Smooth muscle cell (in vitro differentiated cells): ENCODE data around the gene FOXN4. TPM values are rescaled to one million over a fixed set of nuclear protein-coding genes. Genes with fewer than 3 reads are reported as not detected.

Experiments used
- DNase-seq: peaks from one replicate; lab custom pipeline; 2025; ENCODE audit not compliant: unreplicated experiment; lab: John Stamatoyannopoulos, UW
- H2AFZ ChIP-seq: fragments of 200-600 bp; sonication (generic); 2 replicates; pipeline ENCODE4 v1.6.0; 2016; ENCODE audit warnings: antibody characterized with exemption, low read depth, mild to moderate bottlenecking
- H3F3A ChIP-seq: fragments of 200-600 bp; sonication (generic); 2 replicates; pipeline ENCODE4 v1.6.0; 2017; ENCODE audit warnings: antibody characterized with exemption, low read depth
- H3K27ac ChIP-seq: fragments of 200-600 bp; sonication (generic); 2 replicates; pipeline ENCODE4 v1.5.1; 2016; ENCODE audit warnings: low read depth, mild to moderate bottlenecking
- H3K27me3 ChIP-seq: fragments of 200-600 bp; sonication (generic); 2 replicates; pipeline ENCODE4 v1.6.1; 2016; ENCODE audit warnings: low read depth, mild to moderate bottlenecking
- H3K36me3 ChIP-seq: fragments of 200-600 bp; sonication (generic); 2 replicates; pipeline ENCODE4 v1.5.1; 2016; ENCODE audit warnings: low read depth
- H3K4me1 ChIP-seq: fragments of 200-600 bp; sonication (generic); 2 replicates; pipeline ENCODE4 v1.5.1; 2016; ENCODE audit warnings: low read depth
- H3K4me2 ChIP-seq: fragments of 200-600 bp; sonication (generic); 2 replicates; pipeline ENCODE4 v1.6.0; 2016; ENCODE audit warnings: mild to moderate bottlenecking
- H3K4me3 ChIP-seq: fragments of 200-600 bp; sonication (generic); 2 replicates; pipeline ENCODE4 v1.5.1; 2016; ENCODE audit warnings: mild to moderate bottlenecking
- H3K79me2 ChIP-seq: fragments of 200-600 bp; sonication (generic); 2 replicates; pipeline ENCODE4 v1.6.0; 2016; ENCODE audit warnings: low read depth, mild to moderate bottlenecking
- H3K9ac ChIP-seq: fragments of 200-600 bp; sonication (generic); 2 replicates; pipeline ENCODE4 v1.6.0; 2016; ENCODE audit warnings: low read depth
- H3K9me3 ChIP-seq: fragments of 200-600 bp; sonication (generic); replicated peaks from 2 replicates; pipeline ENCODE4 v1.5.1; 2016; ENCODE audit warnings: low read depth
- H4K20me1 ChIP-seq: fragments of 200-600 bp; sonication (generic); 2 replicates; pipeline ENCODE4 v1.6.0; 2016; ENCODE audit warnings: low read depth
- WGBS: methylation state at CpG from one replicate; pipeline ENCODE4 v1.1.7; 2016; ENCODE audit warnings: low lambda C conversion rate; 5-methylcytosine and 5-hydroxymethylcytosine counted together
- polyA plus RNA-seq: library from polyadenylated mRNA; unstranded; fragments of >200 nt; fragmentation: Nextera tagmentation; extraction: Ambion mirVana; gene quantifications from 2 replicates; pipeline ENCODE4 v1.2.1, GENCODE V29; 2016
- total RNA-seq: library from RNA; depleted of rRNA; stranded (reverse); fragments of >200 nt; gene quantifications from 2 replicates; pipeline ENCODE4 v1.2.3, GENCODE V29; 2014
- TF ChIP-seq, protein P1 (sequence below): fragments of 200-600 bp; sonication (generic); IDR thresholded peaks from 2 replicates; pipeline ENCODE4 v1.5.1; 2017; ENCODE audit warnings: borderline replicate concordance, mild to moderate bottlenecking, antibody characterized with exemption; ENCODE audit not compliant: insufficient read depth, poor library complexity, severe bottlenecking

The FOXN4 gene
- total and polyA plus RNA-seq, 2 experiments from 2014 or later: not detected

DNA sequence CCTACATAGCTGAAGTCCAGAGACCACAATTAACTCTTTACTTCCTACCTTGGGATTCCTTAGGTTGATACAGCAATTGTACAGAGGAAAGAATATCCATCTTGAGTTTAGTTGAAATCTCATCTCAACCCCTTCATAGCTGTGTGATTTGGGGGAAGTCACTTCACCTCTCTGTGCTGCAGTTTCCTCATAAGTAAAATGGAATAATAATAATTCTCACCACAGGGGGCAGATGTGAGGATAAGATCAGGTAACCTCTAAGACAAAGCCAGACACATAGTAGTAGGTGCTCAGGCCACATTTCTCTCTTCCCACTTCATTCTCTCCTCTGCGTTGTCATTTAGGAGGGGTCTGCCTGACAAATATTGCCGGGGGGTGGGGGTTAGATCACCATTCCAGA is 6.7 kb downstream of the FOXN4 start:
- H4K20me1 ChIP-seq: no peaks in the 10 kb centered on the region
- no peak overlapping the region for H3K4me3 ChIP-seq
- H3K4me1 ChIP-seq: no peaks in the 10 kb centered on the region
- WGBS: 81% methylated on average over 2 of the region's 2 CpGs
- H3F3A ChIP-seq: no peaks in the 10 kb centered on the region
- TF ChIP-seq, protein P1, sequence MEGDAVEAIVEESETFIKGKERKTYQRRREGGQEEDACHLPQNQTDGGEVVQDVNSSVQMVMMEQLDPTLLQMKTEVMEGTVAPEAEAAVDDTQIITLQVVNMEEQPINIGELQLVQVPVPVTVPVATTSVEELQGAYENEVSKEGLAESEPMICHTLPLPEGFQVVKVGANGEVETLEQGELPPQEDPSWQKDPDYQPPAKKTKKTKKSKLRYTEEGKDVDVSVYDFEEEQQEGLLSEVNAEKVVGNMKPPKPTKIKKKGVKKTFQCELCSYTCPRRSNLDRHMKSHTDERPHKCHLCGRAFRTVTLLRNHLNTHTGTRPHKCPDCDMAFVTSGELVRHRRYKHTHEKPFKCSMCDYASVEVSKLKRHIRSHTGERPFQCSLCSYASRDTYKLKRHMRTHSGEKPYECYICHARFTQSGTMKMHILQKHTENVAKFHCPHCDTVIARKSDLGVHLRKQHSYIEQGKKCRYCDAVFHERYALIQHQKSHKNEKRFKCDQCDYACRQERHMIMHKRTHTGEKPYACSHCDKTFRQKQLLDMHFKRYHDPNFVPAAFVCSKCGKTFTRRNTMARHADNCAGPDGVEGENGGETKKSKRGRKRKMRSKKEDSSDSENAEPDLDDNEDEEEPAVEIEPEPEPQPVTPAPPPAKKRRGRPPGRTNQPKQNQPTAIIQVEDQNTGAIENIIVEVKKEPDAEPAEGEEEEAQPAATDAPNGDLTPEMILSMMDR: no peak
- no peaks in the 10 kb centered on the region for H3K79me2 ChIP-seq
- DNase-seq: no peak
- no peaks in the 10 kb centered on the region for H3K9me3 ChIP-seq
- H3K27me3 ChIP-seq: peaks cover 50% of the 10 kb centered on the region
- H3K36me3 ChIP-seq: no peaks in the 10 kb centered on the region
- no peak overlapping the region for H2AFZ ChIP-seq
- H3K27ac ChIP-seq: no peak overlapping the region
- H3K4me2 ChIP-seq: no peak overlapping the region
- H3K9ac ChIP-seq: no peak overlapping the region

DNA sequence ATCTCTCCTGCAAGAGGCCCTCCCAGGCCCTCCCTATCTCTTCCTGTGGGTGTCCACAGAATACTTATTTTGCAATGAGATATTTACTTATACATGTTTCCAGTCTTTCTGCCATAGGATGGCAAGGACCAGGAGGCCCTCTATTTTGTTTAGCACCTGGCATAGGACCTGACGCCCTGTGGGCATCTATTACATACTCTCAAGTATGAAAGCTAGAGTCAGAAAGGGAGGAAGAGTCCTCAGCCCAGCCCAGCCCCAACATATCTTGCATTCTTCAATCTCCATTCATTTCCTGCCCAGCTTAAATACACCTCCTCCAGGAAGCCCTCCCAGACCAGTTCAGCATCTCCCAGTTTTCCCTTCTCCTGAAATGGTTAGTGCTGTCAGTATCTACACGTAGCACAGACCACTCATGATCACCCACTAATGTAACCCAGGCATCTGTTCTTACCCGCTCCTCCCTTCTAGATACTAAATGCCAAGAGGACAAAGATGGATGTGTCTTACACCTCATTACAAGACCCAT is 7.4 kb downstream of the FOXN4 start:
- TF ChIP-seq, protein P1: no peak
- no peak overlapping the region for H3K27ac ChIP-seq
- H3K79me2 ChIP-seq: no peaks in the 10 kb centered on the region
- peaks cover 43% of the 10 kb centered on the region for H3K27me3 ChIP-seq
- H3K4me1 ChIP-seq: no peaks in the 10 kb centered on the region
- DNase-seq: no peak
- H3F3A ChIP-seq: no peaks in the 10 kb centered on the region
- WGBS: 86% methylated on average over 3 of the region's 3 CpGs
- H2AFZ ChIP-seq: no peak overlapping the region
- no peaks in the 10 kb centered on the region for H3K36me3 ChIP-seq
- no peaks in the 10 kb centered on the region for H3K9me3 ChIP-seq
- H3K9ac ChIP-seq: no peak overlapping the region
- no peak overlapping the region for H3K4me3 ChIP-seq
- no peak overlapping the region for H3K4me2 ChIP-seq
- H4K20me1 ChIP-seq: no peaks in the 10 kb centered on the region

DNA sequence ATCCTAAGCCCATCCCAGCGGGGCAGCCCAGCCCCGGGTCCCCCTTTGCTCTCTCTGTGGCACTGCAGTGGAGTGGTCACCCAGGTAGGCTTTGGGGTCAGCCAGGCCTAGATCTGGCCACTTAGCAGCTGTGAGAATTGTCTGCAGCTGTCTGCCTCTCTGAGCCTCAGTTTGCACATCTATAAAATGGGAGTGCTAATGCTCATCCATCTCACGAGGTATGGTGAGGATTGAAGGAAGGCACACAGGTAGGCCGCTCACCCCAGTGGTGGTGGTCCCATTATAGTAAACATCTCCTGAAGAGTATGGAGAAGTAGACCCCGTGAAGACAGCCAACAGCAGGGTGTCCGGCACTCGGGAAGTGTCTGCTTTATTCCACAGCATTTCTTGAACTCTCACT is 9.2 kb downstream of the FOXN4 start:
- no peaks in the 10 kb centered on the region for H3K36me3 ChIP-seq
- H2AFZ ChIP-seq: no peak overlapping the region
- no peak overlapping the region for H3K9ac ChIP-seq
- no peak overlapping the region for H3K27ac ChIP-seq
- H3K79me2 ChIP-seq: no peaks in the 10 kb centered on the region
- peaks cover 25% of the 10 kb centered on the region for H3K27me3 ChIP-seq
- TF ChIP-seq, protein P1: no peak
- H3F3A ChIP-seq: no peaks in the 10 kb centered on the region
- WGBS: 92% methylated on average over 7 of the region's 7 CpGs
- no peaks in the 10 kb centered on the region for H3K9me3 ChIP-seq
- no peak overlapping the region for H3K4me2 ChIP-seq
- no peak overlapping the region for H3K4me3 ChIP-seq
- H3K4me1 ChIP-seq: no peaks in the 10 kb centered on the region
- DNase-seq: no peak
- H4K20me1 ChIP-seq: no peaks in the 10 kb centered on the region

DNA sequence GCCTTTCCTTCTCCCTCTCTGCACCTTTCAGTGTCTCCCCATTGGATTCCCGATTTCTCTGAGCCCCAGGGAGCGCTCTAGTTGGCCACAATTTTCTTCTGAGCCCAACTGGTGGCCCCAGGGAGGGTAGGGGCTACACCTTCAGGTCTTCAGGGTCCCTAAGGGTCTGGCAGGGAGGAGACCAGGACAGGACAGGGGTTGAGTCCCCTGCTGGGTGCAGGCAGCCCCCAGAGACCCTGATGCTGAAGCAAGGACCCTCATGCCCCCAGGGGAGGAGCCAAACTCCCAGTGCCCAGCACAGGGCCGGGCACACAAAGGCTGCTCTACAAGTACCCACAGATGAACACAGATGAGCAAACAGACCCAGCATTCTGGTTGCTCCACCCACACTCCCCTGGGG is 12.7 kb downstream of the FOXN4 start:
- TF ChIP-seq, protein P1: no peak
- no peak for DNase-seq
- no peaks in the 10 kb centered on the region for H3K9me3 ChIP-seq
- H3K9ac ChIP-seq: no peak overlapping the region
- H3K36me3 ChIP-seq: no peaks in the 10 kb centered on the region
- no peaks in the 10 kb centered on the region for H3K79me2 ChIP-seq
- no peaks in the 10 kb centered on the region for H3K27me3 ChIP-seq
- no peaks in the 10 kb centered on the region for H3F3A ChIP-seq
- H3K4me3 ChIP-seq: no peak overlapping the region
- H3K4me2 ChIP-seq: no peak overlapping the region
- peaks cover 6% of the 10 kb centered on the region for H3K4me1 ChIP-seq
- H3K27ac ChIP-seq: no peak overlapping the region
- H4K20me1 ChIP-seq: no peaks in the 10 kb centered on the region
- H2AFZ ChIP-seq: no peak overlapping the region
- 84% methylated on average over 3 of the region's 3 CpGs for WGBS
